Measurements from ENCODE around the gene TIMM50. TPM values are rescaled to one million over a fixed set of nuclear protein-coding genes. Genes with fewer than 3 reads are reported as not detected.
"Not testable (repeated sequence)": the region's sequence is repeated elsewhere in the genome, so short reads cannot be mapped to it uniquely, and the experiment has no call there.

Gene TIMM50
- total and polyA plus RNA-seq, 4 donors: 20.0 to 61.8 (median 35.3) TPM

DNA sequence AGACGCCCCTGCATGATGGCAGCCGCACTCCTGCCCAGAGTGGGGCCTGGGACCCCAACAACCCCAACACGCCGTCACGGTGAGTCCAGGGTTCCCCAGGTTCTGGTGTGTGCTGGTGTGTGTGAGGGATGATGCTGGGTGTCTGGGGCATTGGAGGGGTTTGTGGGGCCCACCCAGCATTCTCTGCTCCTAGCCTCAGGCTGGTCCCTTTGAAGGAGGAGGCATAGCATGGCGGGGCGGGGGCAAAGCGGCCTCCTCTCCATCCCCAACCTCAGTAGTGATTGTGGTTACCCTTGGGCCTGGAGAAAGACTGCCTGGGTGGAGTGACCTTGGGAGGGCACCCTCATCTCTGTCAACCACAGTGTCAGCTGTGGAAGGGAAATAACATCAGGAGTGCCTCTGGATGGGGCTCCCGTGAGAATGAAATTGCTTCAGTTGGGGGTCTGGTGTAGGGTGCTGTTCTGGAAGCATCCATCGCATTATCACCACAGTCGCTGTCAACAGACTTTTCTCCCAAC, 7.1 kb upstream of the TIMM50 start:
- intact Hi-C loops (cut with DNase I): loop anchor here (5.0 kb wide), 1 partner anchor 59 kb away; the partner anchor contains the start of gene EID2B (in 2 of the 2)
- H3K4me3 ChIP-seq (ENCODE audit: low read length in 2 of 2): no peak overlapping the region
- peaks cover 0 to 10% of the 10 kb centered on the region in 2 donors for H3K36me3 ChIP-seq (ENCODE audit: control insufficient read depth in 1 of 2, insufficient read depth in 2 of 2, low read length in 1 of 2)
- ATAC-seq (ENCODE audit: low FRiP score) (no peak), DNase-seq (no peak)
- 84 to 87% methylated on average over 11 of the region's 11 CpGs for WGBS, 2 donors
- H3K27ac ChIP-seq (ENCODE audit: low read depth in 1 of 2, low read length in 2 of 2): no peak overlapping the region
- H3K9me3 ChIP-seq (ENCODE audit: control insufficient read depth, low read length): no peaks in the 10 kb centered on the region
- H3K27me3 ChIP-seq (ENCODE audit: control insufficient read depth in 1 of 2, insufficient read depth in 2 of 2, low read length in 1 of 2): no peaks in the 10 kb centered on the region
- H3K4me1 ChIP-seq (ENCODE audit: control insufficient read depth in 1 of 2, insufficient read depth in 2 of 2, low read length in 2 of 2): no peaks in the 10 kb centered on the region

DNA sequence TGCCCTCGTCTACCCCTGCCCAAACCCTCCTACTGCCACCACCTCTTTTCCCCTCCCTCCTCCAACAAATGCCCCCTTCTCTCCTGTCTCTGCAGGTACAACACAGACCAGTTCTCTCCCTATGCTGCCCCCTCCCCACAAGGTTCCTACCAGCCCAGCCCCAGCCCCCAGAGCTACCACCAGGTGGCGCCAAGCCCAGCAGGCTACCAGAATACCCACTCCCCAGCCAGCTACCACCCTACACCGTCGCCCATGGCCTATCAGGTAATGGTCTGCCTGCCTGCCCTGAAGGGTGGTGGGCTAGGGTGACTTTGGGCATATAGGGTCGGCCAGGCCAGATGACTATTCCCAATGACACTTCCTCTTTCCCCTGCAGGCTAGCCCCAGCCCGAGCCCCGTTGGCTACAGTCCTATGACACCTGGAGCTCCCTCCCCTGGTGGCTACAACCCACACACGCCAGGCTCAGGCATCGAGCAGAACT, 6.5 kb upstream of the TIMM50 start:
- ATAC-seq (ENCODE audit: low FRiP score) (peak; percentile 70), DNase-seq (peak in 1 of 2 donors; percentile 88)
- H3K4me1 ChIP-seq (ENCODE audit: control insufficient read depth in 1 of 2, insufficient read depth in 2 of 2, low read length in 2 of 2): no peaks in the 10 kb centered on the region
- H3K4me3 ChIP-seq (ENCODE audit: low read length in 2 of 2): no peak overlapping the region
- H3K27me3 ChIP-seq (ENCODE audit: control insufficient read depth in 1 of 2, insufficient read depth in 2 of 2, low read length in 1 of 2): no peaks in the 10 kb centered on the region
- WGBS, 2 donors: 40 to 44% methylated on average over 8 to 9 of the region's 9 CpGs
- peaks cover 0 to 10% of the 10 kb centered on the region in 2 donors for H3K36me3 ChIP-seq (ENCODE audit: control insufficient read depth in 1 of 2, insufficient read depth in 2 of 2, low read length in 1 of 2)
- intact Hi-C loops (cut with DNase I): loop anchor here (5.0 kb wide), 1 partner anchor 58 kb away; the partner anchor contains the start of gene EID2B (in 2 of the 2)
- H3K27ac ChIP-seq (ENCODE audit: low read depth in 1 of 2, low read length in 2 of 2): no peak overlapping the region
- H3K9me3 ChIP-seq (ENCODE audit: control insufficient read depth, low read length): no peaks in the 10 kb centered on the region

DNA sequence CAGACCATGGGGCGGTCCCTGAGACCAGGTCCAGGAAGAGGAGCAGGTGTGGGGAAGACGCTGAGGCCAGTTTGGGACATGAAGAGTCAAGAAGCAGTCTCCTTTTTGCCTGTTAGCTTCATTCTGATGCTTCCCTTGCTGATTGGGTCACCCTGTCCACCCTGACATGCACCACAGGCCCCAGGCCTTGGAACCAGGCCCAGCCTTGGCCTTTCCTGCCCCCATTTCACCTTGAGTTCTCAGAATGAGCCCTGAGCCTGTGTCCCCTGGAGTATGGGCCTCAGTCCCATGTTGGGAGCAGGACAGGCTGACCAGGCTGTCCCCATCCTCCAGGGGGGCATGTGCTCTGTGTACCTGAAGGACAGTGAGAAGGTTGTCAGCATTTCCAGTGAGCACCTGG, 4.9 kb upstream of the TIMM50 start:
- intact Hi-C loops (cut with DNase I): no loop called here
- Histone ChIP-seq H3K4me1 (ENCODE audit: control insufficient read depth in 1 of 2, insufficient read depth in 2 of 2, low read length in 2 of 2) (no peaks in the 10 kb centered on the region), H3K36me3 (ENCODE audit: control insufficient read depth in 1 of 2, insufficient read depth in 2 of 2, low read length in 1 of 2) (peaks cover 0 to 5% of the 10 kb centered on the region in 2 donors), H3K9me3 (ENCODE audit: control insufficient read depth, low read length) (no peaks in the 10 kb centered on the region), H3K27ac (ENCODE audit: low read depth in 1 of 2, low read length in 2 of 2) (no peak overlapping the region), H3K4me3 (ENCODE audit: low read length in 2 of 2) (no peak overlapping the region), H3K27me3 (ENCODE audit: control insufficient read depth in 1 of 2, insufficient read depth in 2 of 2, low read length in 1 of 2) (no peaks in the 10 kb centered on the region)
- 91 to 98% methylated on average over 2 of the region's 2 CpGs for WGBS, 2 donors
- ATAC-seq (ENCODE audit: low FRiP score): no peak
- DNase-seq: no peak

DNA sequence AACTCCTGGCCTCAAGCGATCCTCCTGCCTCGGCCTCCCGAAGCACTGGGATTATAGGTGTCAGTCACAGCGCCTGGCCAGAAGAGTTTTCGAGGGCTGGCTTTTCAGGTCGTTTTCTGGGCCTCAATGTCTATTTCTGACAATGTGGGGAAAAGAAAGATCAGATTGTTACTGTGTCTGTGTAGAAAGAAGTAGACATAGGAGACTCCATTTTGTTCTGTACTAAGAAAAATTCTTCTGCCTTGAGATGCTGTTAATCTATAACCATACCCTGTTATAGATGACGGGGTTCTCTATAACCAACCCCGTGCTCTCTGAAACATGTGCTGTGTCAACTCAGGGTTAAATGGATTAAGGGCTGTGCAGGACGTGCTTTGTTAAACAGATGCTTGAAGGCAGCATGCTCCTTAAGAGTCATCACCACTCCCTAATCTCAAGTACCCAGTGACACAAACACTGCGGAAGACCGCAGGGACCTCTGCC, 1.3 kb upstream of the TIMM50 start:
- H3K36me3 ChIP-seq (ENCODE audit: control insufficient read depth in 1 of 2, insufficient read depth in 2 of 2, low read length in 1 of 2); intact Hi-C loops (cut with DNase I); DNase-seq; H3K27me3 ChIP-seq (ENCODE audit: control insufficient read depth in 1 of 2, insufficient read depth in 2 of 2, low read length in 1 of 2); ATAC-seq (ENCODE audit: low FRiP score); H3K4me1 ChIP-seq (ENCODE audit: control insufficient read depth in 1 of 2, insufficient read depth in 2 of 2, low read length in 2 of 2); H3K27ac ChIP-seq (ENCODE audit: low read depth in 1 of 2, low read length in 2 of 2); H3K9me3 ChIP-seq (ENCODE audit: control insufficient read depth, low read length); H3K4me3 ChIP-seq (ENCODE audit: low read length in 2 of 2): not testable (repeated sequence)
- WGBS, 2 donors: 80% methylated on average over 11 of the region's 11 CpGs

DNA sequence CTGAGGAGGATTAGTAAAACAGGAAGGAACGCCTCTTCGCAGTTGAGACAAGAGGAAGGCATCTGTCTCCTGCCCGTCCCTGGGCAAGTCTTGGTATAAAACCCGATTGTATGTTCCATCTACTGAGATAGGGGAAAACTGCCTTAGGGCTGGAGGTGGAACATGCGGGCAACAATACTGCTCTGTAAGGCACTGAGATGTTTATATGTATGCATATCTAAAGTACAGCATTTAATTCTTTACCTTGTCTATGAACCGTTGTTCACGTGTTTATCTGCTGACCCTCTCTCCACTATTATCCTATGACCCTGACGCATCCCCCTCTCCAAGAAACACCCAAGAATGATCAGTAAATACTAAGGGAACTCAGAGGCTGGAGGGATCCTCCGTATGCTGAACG, 722 bp upstream of the TIMM50 start:
- no peak for DNase-seq
- Histone ChIP-seq H3K4me1 (ENCODE audit: control insufficient read depth in 1 of 2, insufficient read depth in 2 of 2, low read length in 2 of 2) (no peaks in the 10 kb centered on the region), H3K36me3 (ENCODE audit: control insufficient read depth in 1 of 2, insufficient read depth in 2 of 2, low read length in 1 of 2) (peaks cover 0 to 5% of the 10 kb centered on the region in 2 donors), H3K27ac (ENCODE audit: low read depth in 1 of 2, low read length in 2 of 2) (no peak overlapping the region), H3K27me3 (ENCODE audit: control insufficient read depth in 1 of 2, insufficient read depth in 2 of 2, low read length in 1 of 2) (no peaks in the 10 kb centered on the region), H3K9me3 (ENCODE audit: control insufficient read depth, low read length) (no peaks in the 10 kb centered on the region), H3K4me3 (ENCODE audit: low read length in 2 of 2) (no peak overlapping the region)
- intact Hi-C loops (cut with DNase I): loop anchor here in 1 of 2 donors (2.0 kb wide), 1 partner anchor 53 kb away; the partner anchor contains the start of gene EID2B
- no peak for ATAC-seq (ENCODE audit: low FRiP score)
- WGBS, 2 donors: 35 to 47% methylated on average over 10 of the region's 10 CpGs

DNA sequence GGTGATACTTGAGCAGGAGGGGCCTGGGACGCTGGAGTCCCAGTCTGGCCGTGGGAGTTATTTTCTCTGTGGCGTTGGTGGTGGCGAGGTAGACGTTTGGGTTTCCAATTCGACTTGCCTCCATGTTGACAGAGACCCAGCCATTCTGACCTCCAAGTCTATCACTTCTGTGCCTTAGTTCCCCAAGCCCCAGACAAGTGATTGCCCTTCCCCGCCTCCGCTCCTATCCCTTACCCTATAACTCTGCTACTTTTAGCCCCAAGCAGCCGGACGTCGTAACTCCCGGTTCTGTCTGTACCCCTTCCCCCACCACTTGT, 549 bp downstream of the TIMM50 start:
- 1% methylated on average over 12 of the region's 12 CpGs for WGBS, 2 donors
- no peaks in the 10 kb centered on the region for H3K9me3 ChIP-seq (ENCODE audit: control insufficient read depth, low read length)
- H3K4me1 ChIP-seq (ENCODE audit: control insufficient read depth in 1 of 2, insufficient read depth in 2 of 2, low read length in 2 of 2): no peaks in the 10 kb centered on the region
- DNase-seq (no peak), ATAC-seq (ENCODE audit: low FRiP score) (no peak)
- no peak overlapping the region for H3K27ac ChIP-seq (ENCODE audit: low read depth in 1 of 2, low read length in 2 of 2)
- H3K36me3 ChIP-seq (ENCODE audit: control insufficient read depth in 1 of 2, insufficient read depth in 2 of 2, low read length in 1 of 2): peaks cover 0 to under 1% of the 10 kb centered on the region in 2 donors
- intact Hi-C loops (cut with DNase I): loop anchor here in 1 of 2 donors (2.0 kb wide), 1 partner anchor 52 kb away; the partner anchor contains the start of gene EID2B
- H3K4me3 ChIP-seq (ENCODE audit: low read length in 2 of 2): peak overlapping the region; percentile 63 to 72
- no peaks in the 10 kb centered on the region for H3K27me3 ChIP-seq (ENCODE audit: control insufficient read depth in 1 of 2, insufficient read depth in 2 of 2, low read length in 1 of 2)

DNA sequence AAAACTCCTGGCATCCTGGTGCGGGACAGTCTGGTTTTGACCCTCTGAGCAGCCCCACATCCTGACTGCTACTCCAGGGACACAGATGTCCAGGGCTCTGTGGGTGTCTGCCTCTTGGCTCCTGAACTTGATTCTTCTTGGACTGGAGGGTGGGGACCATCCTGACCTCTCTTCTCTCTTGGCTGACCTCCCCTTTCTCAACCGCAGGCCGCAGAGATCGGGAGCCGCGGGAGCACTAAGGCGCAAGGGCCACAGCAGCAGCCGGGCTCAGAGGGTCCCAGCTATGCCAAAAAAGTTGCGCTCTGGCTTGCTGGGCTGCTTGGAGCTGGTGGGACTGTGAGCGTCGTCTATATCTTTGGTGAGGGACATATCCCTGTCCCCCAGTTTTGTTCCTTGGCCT, 1.0 kb downstream of the TIMM50 start:
- Histone ChIP-seq H3K9me3 (ENCODE audit: control insufficient read depth, low read length) (no peaks in the 10 kb centered on the region), H3K27ac (ENCODE audit: low read depth in 1 of 2, low read length in 2 of 2) (no peak overlapping the region), H3K4me1 (ENCODE audit: control insufficient read depth in 1 of 2, insufficient read depth in 2 of 2, low read length in 2 of 2) (no peaks in the 10 kb centered on the region), H3K4me3 (ENCODE audit: low read length in 2 of 2) (no peak overlapping the region), H3K36me3 (ENCODE audit: control insufficient read depth in 1 of 2, insufficient read depth in 2 of 2, low read length in 1 of 2) (peaks cover 0 to 3% of the 10 kb centered on the region in 2 donors), H3K27me3 (ENCODE audit: control insufficient read depth in 1 of 2, insufficient read depth in 2 of 2, low read length in 1 of 2) (no peaks in the 10 kb centered on the region)
- WGBS, 2 donors: 72 to 80% methylated on average over 11 of the region's 11 CpGs
- ATAC-seq (ENCODE audit: low FRiP score) (no peak), DNase-seq (no peak)
- intact Hi-C loops (cut with DNase I): loop anchor here in 1 of 2 donors (2.0 kb wide), 1 partner anchor 51 kb away; the partner anchor contains the start of gene EID2B

DNA sequence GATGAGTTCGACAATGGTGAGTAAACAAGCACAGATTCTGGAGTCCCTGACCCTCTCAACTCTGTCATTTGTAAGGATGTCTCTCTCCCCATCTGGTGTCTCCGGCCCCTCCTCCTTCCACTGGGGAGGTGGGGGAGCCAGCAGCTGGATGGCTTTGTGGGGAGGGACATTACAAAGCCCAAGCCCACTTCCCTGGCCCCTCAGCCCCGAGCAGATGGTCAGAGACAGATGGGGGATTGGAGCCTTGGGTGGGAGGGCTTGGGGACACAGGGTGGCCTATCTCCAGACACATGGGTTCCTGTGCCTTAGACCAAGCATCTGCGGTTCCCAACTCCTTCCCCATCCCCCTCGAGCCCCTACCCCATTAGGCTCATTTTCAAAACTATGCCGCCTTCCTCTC, 2.5 kb downstream of the TIMM50 start:
- no peak for DNase-seq
- Histone ChIP-seq H3K4me3 (ENCODE audit: low read length in 2 of 2) (no peak overlapping the region), H3K27ac (ENCODE audit: low read depth in 1 of 2, low read length in 2 of 2) (no peak overlapping the region), H3K9me3 (ENCODE audit: control insufficient read depth, low read length) (no peaks in the 10 kb centered on the region), H3K27me3 (ENCODE audit: control insufficient read depth in 1 of 2, insufficient read depth in 2 of 2, low read length in 1 of 2) (no peaks in the 10 kb centered on the region), H3K4me1 (ENCODE audit: control insufficient read depth in 1 of 2, insufficient read depth in 2 of 2, low read length in 2 of 2) (no peaks in the 10 kb centered on the region), H3K36me3 (ENCODE audit: control insufficient read depth in 1 of 2, insufficient read depth in 2 of 2, low read length in 1 of 2) (peaks cover 2 to 3% of the 10 kb centered on the region in 2 donors)
- ATAC-seq (ENCODE audit: low FRiP score): no peak
- WGBS, 2 donors: 54 to 59% methylated on average over 6 of the region's 6 CpGs
- intact Hi-C loops (cut with DNase I): no loop called here

DNA sequence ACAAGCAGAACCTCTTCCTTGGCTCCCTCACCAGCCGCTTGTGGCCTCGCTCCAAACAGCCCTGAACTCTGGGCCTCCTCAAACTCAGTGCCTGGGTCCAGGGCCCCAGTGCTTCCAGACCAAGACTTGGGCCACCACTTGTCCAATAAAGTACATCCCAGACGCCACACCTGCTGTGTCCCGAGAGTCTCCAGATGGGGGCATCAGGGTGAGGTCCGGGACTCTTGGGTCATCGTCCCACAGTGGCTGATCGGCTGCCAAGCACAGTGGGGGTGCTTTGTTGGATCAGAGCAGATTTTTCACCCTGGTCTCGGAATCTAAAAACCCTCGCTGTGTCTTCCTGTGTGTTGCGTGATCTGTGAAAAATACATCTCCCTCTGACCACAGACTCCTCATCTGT, 9.1 kb downstream of the TIMM50 start:
- no peak for ATAC-seq (ENCODE audit: low FRiP score)
- WGBS, 2 donors: 76 to 77% methylated on average over 10 of the region's 10 CpGs
- peaks cover 3 to 5% of the 10 kb centered on the region in 2 donors for H3K36me3 ChIP-seq (ENCODE audit: control insufficient read depth in 1 of 2, insufficient read depth in 2 of 2, low read length in 1 of 2)

More for the DNA sequence above, 9.1 kb downstream of the TIMM50 start:
- Histone ChIP-seq H3K4me3 (ENCODE audit: low read length in 2 of 2) (no peak overlapping the region), H3K27ac (ENCODE audit: low read depth in 1 of 2, low read length in 2 of 2) (no peak overlapping the region), H3K27me3 (ENCODE audit: control insufficient read depth in 1 of 2, insufficient read depth in 2 of 2, low read length in 1 of 2) (no peaks in the 10 kb centered on the region), H3K9me3 (ENCODE audit: control insufficient read depth, low read length) (no peaks in the 10 kb centered on the region), H3K4me1 (ENCODE audit: control insufficient read depth in 1 of 2, insufficient read depth in 2 of 2, low read length in 2 of 2) (no peaks in the 10 kb centered on the region)
- intact Hi-C loops (cut with DNase I): no loop called here
- no peak for DNase-seq

All from aorta (tissue), 5 donors.